ENCODE results near the gene PP2D1. TPM values are rescaled to one million over a fixed set of nuclear protein-coding genes. Genes with fewer than 3 reads are reported as not detected.
A peak's percentile ranks its signal among the peaks of the same experiment; 100 is the strongest.
"Not testable (repeated sequence)": the region's sequence is repeated elsewhere in the genome, so short reads cannot be mapped to it uniquely, and the experiment has no call there.

Gene PP2D1
- not detected for total RNA-seq

- no peak for FAIRE-seq
- no peak for DNase-seq (ENCODE audit: low spot score in 2 of 2)
Measured at GRCh38 chr3:20012164-20012563, at the start of gene PP2D1. PP2D1 (minus strand) TSS chr3:20012264; CDS start chr3:20012072, 192 bp downstream.

GRCh38 chr3:20060974-20061685 lies 49.1 kb upstream of the PP2D1 start:
- no peak for FAIRE-seq

GRCh38 chr3:20059929-20060328 lies 47.9 kb upstream of the PP2D1 start:
- DNase-seq (ENCODE audit: low spot score in 2 of 2) (no peak), FAIRE-seq (no peak)

More at GRCh38 chr3:20060974-20061685, 49.1 kb upstream of the PP2D1 start:
- no peak for DNase-seq (ENCODE audit: low spot score in 2 of 2)

- DNase-seq (ENCODE audit: low spot score in 2 of 2) (no peak), FAIRE-seq (no peak)
Measured at GRCh38 chr3:20057612-20058180, 45.6 kb upstream of the PP2D1 start.

GRCh38 chr3:20056725-20057611 lies 44.9 kb upstream of the PP2D1 start:
- DNase-seq (ENCODE audit: low spot score in 2 of 2) (no peak), FAIRE-seq (no peak)

- DNase-seq (ENCODE audit: low spot score in 2 of 2) (no peak), FAIRE-seq (no peak)
Measured at GRCh38 chr3:20055842-20056241, 43.8 kb upstream of the PP2D1 start.

GRCh38 chr3:20055020-20055775 lies 43.1 kb upstream of the PP2D1 start:
- DNase-seq (ENCODE audit: low spot score in 2 of 2) = no peak
- FAIRE-seq = no peak

GRCh38 chr3:20054549-20054987 lies 42.5 kb upstream of the PP2D1 start:
- DNase-seq (ENCODE audit: low spot score in 2 of 2) (no peak), FAIRE-seq (no peak)

- DNase-seq (ENCODE audit: low spot score in 2 of 2) (no peak), FAIRE-seq (no peak)
Measured at GRCh38 chr3:20052851-20053250, 40.8 kb upstream of the PP2D1 start.

GRCh38 chr3:20051123-20051806 lies 39.2 kb upstream of the PP2D1 start:
- FAIRE-seq (no peak), DNase-seq (ENCODE audit: low spot score in 2 of 2) (no peak)

GRCh38 chr3:20047976-20048883 lies 36.2 kb upstream of the PP2D1 start:
- DNase-seq (ENCODE audit: low spot score in 2 of 2) (no peak), FAIRE-seq (no peak)

- no peak for FAIRE-seq
- DNase-seq (ENCODE audit: low spot score in 2 of 2) = no peak
Measured at GRCh38 chr3:20047341-20047779, 35.3 kb upstream of the PP2D1 start.

GRCh38 chr3:20046556-20046955 lies 34.5 kb upstream of the PP2D1 start:
- FAIRE-seq (no peak), DNase-seq (ENCODE audit: low spot score in 2 of 2) (no peak)

GRCh38 chr3:20045141-20045540 lies 33.1 kb upstream of the PP2D1 start:
- not testable (repeated sequence) for FAIRE-seq; DNase-seq (ENCODE audit: low spot score in 2 of 2)

GRCh38 chr3:20043825-20044224 lies 31.8 kb upstream of the PP2D1 start:
- FAIRE-seq (no peak), DNase-seq (ENCODE audit: low spot score in 2 of 2) (no peak)

- DNase-seq (ENCODE audit: low spot score in 2 of 2) = peak in 1 of 2 donors; percentile 30
- no peak for FAIRE-seq
Measured at GRCh38 chr3:20043396-20043795, 31.3 kb upstream of the PP2D1 start.

GRCh38 chr3:20042331-20042730 lies 30.3 kb upstream of the PP2D1 start:
- FAIRE-seq = no peak

GRCh38 chr3:20041197-20041780 lies 29.2 kb upstream of the PP2D1 start:
- FAIRE-seq (no peak), DNase-seq (ENCODE audit: low spot score in 2 of 2) (peak; percentile 69 to 76)

More at GRCh38 chr3:20042331-20042730, 30.3 kb upstream of the PP2D1 start:
- DNase-seq (ENCODE audit: low spot score in 2 of 2) = no peak

All from frontal cortex (tissue), 4 donors.